Mesendoderm (in vitro differentiated cells): ENCODE data around the gene DPT.

Experiments used
- DNase-seq: peaks from one replicate; pipeline ENCODE4 v3.0.0; 2013
- H2AK5ac ChIP-seq: 2 replicates; pipeline ENCODE4 v1.6.1; 2013; ENCODE audit warnings: low read length, inconsistent platforms
- H2BK120ac ChIP-seq: 2 replicates; pipeline ENCODE4 v1.6.1; 2013; ENCODE audit warnings: low read depth, mild to moderate bottlenecking, low read length, moderate library complexity, mixed read lengths
- H2BK15ac ChIP-seq: replicated peaks from 2 replicates; pipeline ENCODE4 v1.6.1; 2013; ENCODE audit warnings: low read depth, mild to moderate bottlenecking, moderate library complexity
- H2BK5ac ChIP-seq: 2 replicates; pipeline ENCODE4 v1.6.1; 2013; ENCODE audit warnings: low read length, inconsistent platforms
- H3K18ac ChIP-seq: 2 replicates; pipeline ENCODE4 v1.6.1; 2013; ENCODE audit warnings: mild to moderate bottlenecking, low read length, mixed read lengths
- H3K23ac ChIP-seq: one replicate; pipeline ENCODE4 v1.6.1; 2013; ENCODE audit warnings: low read length
- H3K27ac ChIP-seq: 2 replicates; pipeline ENCODE4 v1.5.1; 2013; ENCODE audit warnings: low read depth, mild to moderate bottlenecking, inconsistent platforms, low read length, moderate library complexity
- H3K27me3 ChIP-seq: 2 replicates; pipeline ENCODE4 v1.6.1; 2013; ENCODE audit warnings: low read length, control low read depth, mild to moderate bottlenecking, inconsistent platforms; ENCODE audit not compliant: insufficient read depth, poor library complexity
- H3K36me3 ChIP-seq: 2 replicates; pipeline ENCODE4 v1.6.1; 2013; ENCODE audit warnings: low read length, inconsistent platforms; ENCODE audit not compliant: control insufficient read depth, insufficient read depth
- H3K4ac ChIP-seq: one replicate; pipeline ENCODE4 v1.6.1; 2013; ENCODE audit warnings: low read depth, mild to moderate bottlenecking, low read length, moderate library complexity
- H3K4me1 ChIP-seq: 2 replicates; pipeline ENCODE4 v1.6.1; 2013; ENCODE audit warnings: low read depth, low read length, inconsistent platforms; ENCODE audit not compliant: control insufficient read depth
- H3K4me2 ChIP-seq: 2 replicates; pipeline ENCODE4 v1.6.1; 2013; ENCODE audit warnings: low read length
- H3K4me3 ChIP-seq: 2 replicates; pipeline ENCODE4 v1.5.1; 2013; ENCODE audit warnings: mild to moderate bottlenecking, low read length
- H3K56ac ChIP-seq: one replicate; pipeline ENCODE4 v1.6.1; 2013; ENCODE audit warnings: low read length
- H3K79me1 ChIP-seq: 2 replicates; pipeline ENCODE4 v1.6.1; 2013; ENCODE audit warnings: low read length, inconsistent platforms
- H3K79me2 ChIP-seq: 2 replicates; pipeline ENCODE4 v1.6.1; 2013; ENCODE audit warnings: mild to moderate bottlenecking, low read length; ENCODE audit not compliant: control insufficient read depth, insufficient read depth
- H3K9ac ChIP-seq: 2 replicates; pipeline ENCODE4 v1.6.1; 2013; ENCODE audit warnings: low read length, inconsistent platforms
- H4K5ac ChIP-seq: one replicate; pipeline ENCODE4 v1.6.1; 2013; ENCODE audit warnings: low read length
- H4K8ac ChIP-seq: one replicate; pipeline ENCODE4 v1.6.1; 2013; ENCODE audit warnings: low read depth, mild to moderate bottlenecking, control low read depth, low read length, moderate library complexity
- WGBS: extraction: QIAGEN DNeasy Blood & Tissue Kit; methylation state at CpG from one replicate; pipeline ENCODE4 v1.1.7; 2013; ENCODE audit warnings: low lambda C conversion rate, missing lambda C conversion rate; ENCODE audit not compliant: insufficient coverage; ENCODE audit errors: extremely low coverage; 5-methylcytosine and 5-hydroxymethylcytosine counted together

Gene DPT

DNA sequence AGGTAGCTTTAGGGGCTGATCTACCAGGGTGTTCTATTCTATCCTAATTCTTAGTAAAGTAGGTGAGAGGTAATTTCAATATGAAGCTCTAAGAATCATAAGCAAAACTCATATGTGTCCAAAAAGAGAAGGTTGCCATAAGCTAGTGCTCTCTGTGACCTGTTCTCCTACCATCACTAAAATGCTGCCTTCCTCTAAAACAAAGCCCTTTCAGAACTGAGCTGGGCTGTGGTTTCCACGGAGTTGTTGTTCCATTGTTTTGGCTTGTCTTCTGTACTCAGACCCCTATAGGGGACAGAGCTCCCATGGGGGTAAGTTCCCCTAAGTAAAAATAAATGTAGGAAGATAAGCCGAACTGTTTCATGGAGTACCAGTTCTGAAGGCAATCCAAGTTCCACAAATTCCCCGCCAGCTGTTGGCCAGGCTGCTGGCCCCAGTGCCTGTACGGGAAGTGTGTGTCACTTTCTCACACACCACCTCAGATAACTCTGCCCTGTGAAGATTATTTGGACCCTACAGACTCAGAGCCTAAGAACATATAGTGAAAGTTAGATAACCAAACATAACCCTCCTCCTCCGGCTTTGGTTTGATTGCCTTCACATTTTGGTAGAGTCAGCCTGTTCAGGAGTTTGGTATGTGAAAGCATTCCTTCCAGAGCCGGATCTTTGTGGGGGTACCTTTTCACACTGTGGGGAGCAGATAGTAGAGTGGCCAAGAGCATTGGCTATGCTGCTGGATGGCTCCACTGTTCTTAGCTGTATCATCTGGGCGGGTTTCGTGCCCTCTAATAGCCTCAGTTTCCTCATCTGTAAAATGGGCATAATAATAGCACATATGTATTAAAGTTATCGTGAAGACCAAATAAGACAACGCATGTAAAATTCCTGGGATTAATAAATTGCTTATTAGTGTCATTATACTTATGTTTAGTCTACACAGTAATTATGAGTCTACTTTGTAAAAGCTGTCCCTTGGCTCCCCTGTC is 10.8 kb downstream of the DPT start:
- no peak overlapping the region for H3K23ac ChIP-seq
- H3K27me3 ChIP-seq, result no peaks in the 10 kb centered on the region
- H3K27ac ChIP-seq, result no peak overlapping the region
- H3K56ac ChIP-seq, result no peak overlapping the region
- DNase-seq, result no peak
- H3K4ac ChIP-seq, result no peak overlapping the region
- no peak overlapping the region for H4K8ac ChIP-seq
- no peaks in the 10 kb centered on the region for H3K36me3 ChIP-seq
- H3K4me1 ChIP-seq, result no peaks in the 10 kb centered on the region
- H2AK5ac ChIP-seq, result no peak overlapping the region
- no peak overlapping the region for H2BK5ac ChIP-seq
- H2BK15ac ChIP-seq, result no peak overlapping the region
- H3K4me3 ChIP-seq, result no peak overlapping the region
- H3K4me2 ChIP-seq, result no peak overlapping the region
- H3K18ac ChIP-seq, result no peak overlapping the region
- no peak overlapping the region for H3K9ac ChIP-seq
- no peak overlapping the region for H2BK120ac ChIP-seq
- H3K79me2 ChIP-seq, result no peaks in the 10 kb centered on the region
- H3K79me1 ChIP-seq, result no peaks in the 10 kb centered on the region
- H4K5ac ChIP-seq, result no peak overlapping the region
- WGBS, result no CpG with 5 or more reads among the region's 10 CpGs

DNA sequence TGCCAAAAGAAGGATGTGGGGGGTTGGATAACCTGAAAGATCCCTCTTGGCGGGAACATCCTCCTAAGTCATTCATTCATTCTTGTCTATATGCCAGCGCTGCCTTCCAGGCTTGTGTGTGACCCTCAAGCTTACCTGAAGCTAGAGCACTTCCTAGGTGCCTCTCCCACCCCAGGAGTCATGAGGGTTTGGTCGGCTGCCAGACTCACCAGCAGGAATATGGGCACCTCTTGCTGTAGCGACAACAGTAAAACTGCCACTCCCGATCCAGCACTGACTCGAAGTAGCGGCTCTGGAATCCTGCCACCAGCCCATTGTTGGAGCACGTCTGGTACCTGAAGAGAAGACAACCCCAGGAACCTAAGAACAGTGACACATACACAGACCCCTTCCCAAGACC is 15.0 kb downstream of the DPT start:
- Histone ChIP-seq H3K27ac (no peak overlapping the region), H3K36me3 (no peaks in the 10 kb centered on the region), H3K27me3 (no peaks in the 10 kb centered on the region), H3K4me2 (no peak overlapping the region), H3K79me1 (no peaks in the 10 kb centered on the region), H2BK5ac (no peak overlapping the region), H3K56ac (no peak overlapping the region), H3K79me2 (no peaks in the 10 kb centered on the region), H4K5ac (no peak overlapping the region), H3K4me3 (no peak overlapping the region), H2BK15ac (no peak overlapping the region), H3K4me1 (no peaks in the 10 kb centered on the region), H4K8ac (no peak overlapping the region), H2AK5ac (no peak overlapping the region), H3K9ac (no peak overlapping the region), H2BK120ac (no peak overlapping the region), H3K18ac (no peak overlapping the region), H3K23ac (no peak overlapping the region), H3K4ac (no peak overlapping the region)
- no peak for DNase-seq
- WGBS, result no CpG with 5 or more reads among the region's 8 CpGs

DNA sequence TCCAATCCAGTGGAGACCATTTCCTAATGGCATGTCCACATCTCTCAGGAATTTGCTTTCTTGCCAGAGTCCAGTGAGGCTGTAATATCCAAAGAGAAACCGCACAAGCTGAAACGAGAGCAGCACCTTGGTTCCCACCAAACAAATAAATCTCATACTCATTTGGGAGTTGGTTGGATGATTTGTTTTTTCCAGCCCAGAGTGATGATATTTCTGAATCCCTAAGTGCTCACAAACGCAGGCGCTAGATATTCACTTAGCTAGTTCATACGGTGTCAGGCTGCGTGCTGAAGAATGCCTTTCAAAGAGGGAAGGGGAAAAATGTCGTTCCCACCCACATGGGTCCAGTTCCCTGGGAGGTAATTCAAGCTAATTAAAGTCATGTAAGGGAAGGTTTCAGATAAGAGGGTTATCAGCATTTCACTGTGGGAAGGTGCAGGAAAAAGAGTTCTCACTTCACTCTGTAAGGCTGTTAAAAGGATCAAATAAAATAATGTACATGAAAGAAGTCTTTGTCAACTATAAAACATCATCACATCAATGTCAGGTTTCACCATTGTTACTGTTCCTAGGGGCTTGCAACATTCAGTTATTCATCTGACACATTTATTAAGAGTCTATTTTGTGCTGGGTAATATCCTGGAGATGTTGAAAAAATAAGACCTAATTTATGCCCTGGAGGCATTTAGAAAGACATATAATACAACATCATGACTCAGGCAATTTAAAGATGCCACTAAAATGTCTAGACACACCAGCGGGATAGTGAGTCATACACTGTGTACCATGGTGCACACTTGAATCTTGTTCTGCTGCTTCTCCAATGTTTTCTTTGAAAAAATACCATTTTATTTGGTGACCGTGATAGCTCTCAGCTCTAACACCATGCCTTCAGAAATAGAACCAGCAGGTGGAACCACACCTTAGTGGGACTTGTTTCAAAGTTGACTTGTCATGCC is 19.3 kb downstream of the DPT start:
- H2AK5ac ChIP-seq, result no peak overlapping the region
- H3K36me3 ChIP-seq, result no peaks in the 10 kb centered on the region
- no peak overlapping the region for H3K9ac ChIP-seq
- no peak overlapping the region for H3K56ac ChIP-seq
- H3K4ac ChIP-seq, result no peak overlapping the region
- H3K4me1 ChIP-seq, result no peaks in the 10 kb centered on the region
- WGBS, result no CpG with 5 or more reads among the region's 9 CpGs
- H3K4me3 ChIP-seq, result no peak overlapping the region
- H3K79me2 ChIP-seq, result no peaks in the 10 kb centered on the region
- no peak overlapping the region for H2BK15ac ChIP-seq
- H3K18ac ChIP-seq, result no peak overlapping the region
- no peak overlapping the region for H2BK120ac ChIP-seq
- no peak overlapping the region for H4K8ac ChIP-seq
- no peak overlapping the region for H2BK5ac ChIP-seq
- H3K4me2 ChIP-seq, result no peak overlapping the region
- no peak overlapping the region for H3K23ac ChIP-seq
- no peak overlapping the region for H4K5ac ChIP-seq
- DNase-seq, result peak; percentile 51
- H3K27ac ChIP-seq, result no peak overlapping the region
- H3K27me3 ChIP-seq, result no peaks in the 10 kb centered on the region
- H3K79me1 ChIP-seq, result no peaks in the 10 kb centered on the region

DNA sequence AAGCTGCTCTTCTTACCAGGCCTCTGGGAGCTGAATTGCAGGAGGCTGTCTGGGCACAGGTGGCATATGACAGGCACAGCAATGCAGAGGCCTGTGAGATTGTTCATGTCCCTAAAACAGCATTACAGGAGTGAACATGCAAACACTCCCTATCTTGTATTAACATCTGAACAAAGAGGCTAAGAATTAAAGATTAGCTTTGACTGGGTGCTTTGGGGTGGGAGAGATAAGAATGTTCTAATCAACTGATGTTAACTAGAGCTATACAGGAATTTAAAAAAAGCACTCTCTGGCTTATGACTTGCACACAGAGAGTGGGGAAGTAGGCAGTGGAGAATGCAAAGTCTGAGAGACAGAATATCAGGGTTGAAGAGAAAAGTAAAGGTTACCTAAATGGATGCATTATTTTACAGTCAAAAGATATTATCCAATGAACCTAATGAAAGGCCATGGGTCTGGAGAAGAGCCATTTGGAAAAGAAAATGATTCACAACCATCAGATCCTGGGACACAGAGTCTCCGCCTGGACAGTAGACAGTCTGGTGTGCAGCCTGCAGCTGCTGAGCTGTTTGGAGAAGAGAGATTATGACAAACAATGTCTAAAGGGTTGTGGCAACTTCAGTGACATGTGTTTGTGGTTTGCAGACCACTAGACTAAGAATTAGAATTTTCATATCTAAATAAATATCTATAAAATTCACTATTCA is 20.2 kb downstream of the DPT start:
- Histone ChIP-seq H3K18ac (no peak overlapping the region), H3K9ac (no peak overlapping the region), H3K4me2 (no peak overlapping the region), H3K79me2 (no peaks in the 10 kb centered on the region), H3K4me1 (no peaks in the 10 kb centered on the region), H2BK120ac (no peak overlapping the region), H3K79me1 (no peaks in the 10 kb centered on the region), H4K5ac (no peak overlapping the region), H3K56ac (no peak overlapping the region), H3K27me3 (no peaks in the 10 kb centered on the region), H4K8ac (no peak overlapping the region), H2AK5ac (no peak overlapping the region), H3K23ac (no peak overlapping the region), H2BK5ac (no peak overlapping the region), H3K27ac (no peak overlapping the region), H3K36me3 (no peaks in the 10 kb centered on the region), H2BK15ac (no peak overlapping the region), H3K4ac (no peak overlapping the region), H3K4me3 (no peak overlapping the region)
- WGBS, result no CpG with 5 or more reads among the region's 1 CpG
- DNase-seq, result no peak

DNA sequence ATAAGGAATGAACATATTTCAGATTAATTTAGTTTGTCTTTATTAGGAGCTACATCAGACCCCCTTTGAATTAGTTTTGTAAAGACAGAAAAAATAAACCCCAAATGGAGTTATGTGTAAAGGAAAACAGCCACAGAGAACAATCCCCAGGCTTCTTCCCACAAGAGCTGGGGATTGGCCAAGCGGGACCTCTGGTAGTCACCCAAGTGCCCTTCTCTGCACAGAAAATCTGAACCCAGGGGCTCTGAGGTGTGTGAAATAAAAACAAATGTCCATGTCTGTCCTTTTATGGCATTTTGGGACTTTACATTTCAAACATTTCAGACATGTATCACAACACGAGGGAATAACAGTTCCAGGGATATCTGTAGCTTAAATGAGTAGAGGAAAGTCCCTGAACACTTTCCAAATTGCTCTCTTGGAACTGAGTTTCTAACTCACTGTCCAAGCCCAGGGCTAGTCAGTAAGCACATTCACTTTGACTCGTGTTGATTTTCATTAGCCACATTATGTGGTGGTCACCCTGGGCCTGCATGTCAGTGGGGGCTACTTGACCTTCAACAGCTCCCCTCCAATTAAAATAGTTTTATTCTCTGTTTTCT is 22.5 kb downstream of the DPT start:
- Histone ChIP-seq H2BK15ac (no peak overlapping the region), H3K79me1 (no peaks in the 10 kb centered on the region), H3K36me3 (no peaks in the 10 kb centered on the region), H3K4me1 (no peaks in the 10 kb centered on the region), H3K79me2 (no peaks in the 10 kb centered on the region), H2BK5ac (no peak overlapping the region), H2BK120ac (no peak overlapping the region), H3K27me3 (no peaks in the 10 kb centered on the region), H3K4me2 (no peak overlapping the region), H3K9ac (no peak overlapping the region), H3K56ac (no peak overlapping the region), H4K8ac (no peak overlapping the region), H3K23ac (no peak overlapping the region), H3K18ac (peak overlapping the region; percentile 4), H4K5ac (no peak overlapping the region), H2AK5ac (no peak overlapping the region), H3K27ac (no peak overlapping the region), H3K4ac (no peak overlapping the region), H3K4me3 (no peak overlapping the region)
- no peak for DNase-seq
- WGBS, result no CpG with 5 or more reads among the region's 3 CpGs
